Fibroblast of mammary gland (primary cell): Measurements from ENCODE around the gene DDX39B.
"Not testable (repeated sequence)": the region's sequence is repeated elsewhere in the genome, so short reads cannot be mapped to it uniquely, and the experiment has no call there.

ENCODE experiments used
- DNase-seq: peaks from one replicate; pipeline ENCODE4 v3.0.0-alpha.2; 2010; ENCODE audit warnings: low read depth
- H3K4me3 ChIP-seq: 2 replicates; pipeline ENCODE4 v1.5.1; 2011; ENCODE audit warnings: low read depth, mild to moderate bottlenecking, low read length, moderate library complexity; ENCODE audit not compliant: control insufficient read depth
- CTCF ChIP-seq: conservative IDR thresholded peaks from 2 replicates; pipeline ENCODE4 v1.5.1; 2011; ENCODE audit warnings: low read depth, low read length, inconsistent platforms; ENCODE audit not compliant: control insufficient read depth, insufficient read depth

DDX39B gene

DNA sequence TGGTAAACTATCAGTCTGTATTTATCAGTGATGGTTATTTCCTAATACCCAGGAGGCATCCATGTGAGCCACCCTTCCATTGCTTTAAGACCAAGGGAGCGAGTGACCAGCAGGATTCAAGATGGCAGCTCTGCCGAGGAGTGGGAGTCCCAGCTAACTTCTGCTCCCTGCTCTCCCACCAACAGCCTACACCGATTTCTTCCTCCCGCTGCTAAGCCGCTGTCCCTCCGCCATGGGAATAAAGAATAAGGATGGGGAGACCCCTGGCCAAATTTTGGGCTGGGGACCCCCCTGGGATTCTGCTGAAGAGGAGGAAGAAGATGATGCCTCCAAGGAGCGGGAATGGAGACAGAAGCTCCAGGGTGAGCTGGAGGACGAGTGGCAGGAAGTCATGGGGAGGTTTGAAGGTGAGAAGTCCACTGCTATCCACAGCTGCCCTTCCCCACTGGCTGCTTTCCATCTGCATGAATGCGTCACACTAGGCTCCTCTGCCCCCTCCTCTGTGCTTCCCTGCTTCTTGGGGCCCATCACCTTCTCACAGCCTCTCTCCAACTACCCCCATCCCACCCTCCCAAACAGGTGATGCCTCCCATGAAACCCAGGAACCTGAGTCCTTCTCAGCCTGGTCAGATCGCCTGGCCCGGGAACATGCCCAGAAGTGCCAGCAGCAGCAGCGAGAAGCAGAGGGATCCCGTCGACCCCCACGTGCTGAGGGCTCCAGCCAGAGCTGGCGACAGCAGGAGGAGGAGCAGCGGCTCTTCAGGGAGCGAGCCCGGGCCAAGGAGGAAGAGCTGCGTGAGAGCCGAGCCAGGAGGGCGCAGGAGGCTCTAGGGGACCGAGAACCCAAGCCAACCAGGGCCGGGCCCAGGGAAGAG is 15.9 kb upstream of the DDX39B start:
- no peak for DNase-seq
- H3K4me3 ChIP-seq = no peak overlapping the region
- no peak for TF ChIP-seq CTCF

- DNase-seq = no peak
- H3K4me3 ChIP-seq = no peak overlapping the region
- no peak for TF ChIP-seq CTCF
Observed at GRCh38 chr6:31556307-31556706, 14.5 kb upstream of the DDX39B start.

DNA sequence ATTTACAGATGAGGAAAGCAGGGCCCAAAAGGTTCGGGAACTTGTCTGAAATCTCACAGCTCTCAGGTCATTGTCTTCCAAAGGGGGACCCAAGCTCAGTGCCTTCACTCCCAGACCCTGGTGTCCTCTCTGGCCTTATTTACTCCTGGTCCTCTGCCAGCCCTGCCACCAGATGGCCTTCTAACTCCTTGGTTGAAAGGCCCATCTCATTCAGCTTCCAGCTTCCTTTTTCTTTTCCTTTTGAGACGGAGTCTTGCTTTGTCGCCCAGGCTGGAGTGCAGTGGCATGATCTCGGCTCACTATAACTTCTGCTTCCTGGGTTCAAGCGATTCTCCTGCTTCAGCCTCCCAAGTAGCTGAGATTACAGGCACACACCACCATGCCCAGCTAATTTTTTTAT is 9.6 kb upstream of the DDX39B start:
- peak; percentile 57 for DNase-seq
- H3K4me3 ChIP-seq = not testable (repeated sequence)
- TF ChIP-seq CTCF = peak; percentile 38

DNA sequence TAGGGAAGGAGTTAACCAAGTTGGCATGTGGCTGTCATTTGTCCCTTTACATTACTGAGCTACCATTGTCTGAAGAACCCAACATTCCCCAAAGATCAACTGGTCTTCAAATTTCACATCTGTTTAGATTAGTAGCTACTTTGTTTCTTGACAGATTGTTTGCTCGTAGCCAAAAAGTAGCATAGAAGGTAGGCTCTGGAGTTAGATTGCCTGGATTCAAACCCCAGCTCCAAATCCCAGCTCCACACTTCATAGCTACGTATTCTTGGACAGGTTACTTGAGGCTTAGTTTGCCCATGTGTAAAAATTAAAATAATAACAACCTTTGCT is 6.7 kb upstream of the DDX39B start:
- no peak for TF ChIP-seq CTCF
- H3K4me3 ChIP-seq = peak overlapping the region; percentile 41
- DNase-seq = no peak

DNA sequence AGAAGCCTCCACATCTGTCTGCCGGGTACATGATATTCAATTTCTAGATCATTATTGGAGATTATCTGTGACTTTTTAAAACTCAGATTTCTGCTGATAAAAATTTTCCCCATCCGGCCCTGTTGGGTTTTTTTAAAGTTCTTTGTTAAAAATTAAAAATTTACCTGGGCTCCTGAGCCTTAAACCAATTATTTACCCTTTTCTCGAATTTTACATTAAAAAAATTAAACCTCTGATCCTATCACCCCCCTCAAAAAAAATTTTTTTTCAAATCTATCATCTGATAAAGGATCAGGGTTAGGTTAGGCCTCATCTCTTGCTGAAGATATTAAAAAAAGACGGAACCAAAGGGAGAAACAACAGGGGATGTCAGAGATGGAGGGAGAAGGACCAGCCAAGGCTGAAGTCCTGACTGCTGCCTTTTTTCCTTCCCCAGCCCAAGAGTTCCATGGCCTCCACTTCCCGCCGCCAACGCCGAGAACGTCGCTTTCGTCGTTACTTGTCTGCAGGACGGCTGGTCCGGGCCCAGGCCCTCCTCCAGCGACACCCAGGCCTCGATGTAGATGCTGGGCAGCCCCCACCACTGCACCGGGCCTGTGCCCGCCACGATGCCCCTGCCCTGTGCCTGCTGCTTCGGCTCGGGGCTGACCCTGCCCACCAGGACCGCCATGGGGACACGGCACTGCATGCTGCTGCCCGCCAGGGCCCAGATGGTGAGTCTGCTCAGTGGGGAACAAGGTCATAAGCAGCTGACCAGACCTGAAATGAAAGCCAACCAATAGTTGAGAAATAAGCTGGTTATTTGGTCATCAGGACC is 6.1 kb upstream of the DDX39B start:
- DNase-seq = no peak
- TF ChIP-seq CTCF = no peak
- H3K4me3 ChIP-seq = peak overlapping the region; percentile 41

GRCh38 chr6:31546958-31547726 is 5.3 kb upstream of the DDX39B start, which contains the start of gene NFKBIL1:
Gene NFKBIL1 (plus strand): TSS chr6:31547608. CDS start chr6:31547695, 87 bp downstream.
- TF ChIP-seq CTCF = no peak
- peak; percentile 98 for DNase-seq
- H3K4me3 ChIP-seq = peak within 1 kb of the TSS; percentile 41
